Rectal smooth muscle tissue (tissue), 1 donor: ENCODE data around the gene GMDS.

Experiments used
- H3K27ac ChIP-seq: one replicate; pipeline ENCODE4 v1.7.0; 2013; ENCODE audit warnings: low read depth, low read length, inconsistent platforms
- H3K27me3 ChIP-seq: one replicate; pipeline ENCODE4 v1.7.0; 2013; ENCODE audit warnings: low read length; ENCODE audit not compliant: control insufficient read depth, insufficient read depth
- H3K36me3 ChIP-seq: one replicate; pipeline ENCODE4 v1.7.0; 2013; ENCODE audit warnings: low read length; ENCODE audit not compliant: control insufficient read depth, insufficient read depth
- H3K4me1 ChIP-seq: one replicate; pipeline ENCODE4 v1.7.0; 2013; ENCODE audit warnings: low read length; ENCODE audit not compliant: control insufficient read depth, insufficient read depth
- H3K4me3 ChIP-seq: one replicate; pipeline ENCODE4 v1.7.0; 2013; ENCODE audit warnings: low read length
- H3K9ac ChIP-seq: one replicate; pipeline ENCODE4 v1.7.0; 2013; ENCODE audit warnings: low read length

The GMDS gene

DNA sequence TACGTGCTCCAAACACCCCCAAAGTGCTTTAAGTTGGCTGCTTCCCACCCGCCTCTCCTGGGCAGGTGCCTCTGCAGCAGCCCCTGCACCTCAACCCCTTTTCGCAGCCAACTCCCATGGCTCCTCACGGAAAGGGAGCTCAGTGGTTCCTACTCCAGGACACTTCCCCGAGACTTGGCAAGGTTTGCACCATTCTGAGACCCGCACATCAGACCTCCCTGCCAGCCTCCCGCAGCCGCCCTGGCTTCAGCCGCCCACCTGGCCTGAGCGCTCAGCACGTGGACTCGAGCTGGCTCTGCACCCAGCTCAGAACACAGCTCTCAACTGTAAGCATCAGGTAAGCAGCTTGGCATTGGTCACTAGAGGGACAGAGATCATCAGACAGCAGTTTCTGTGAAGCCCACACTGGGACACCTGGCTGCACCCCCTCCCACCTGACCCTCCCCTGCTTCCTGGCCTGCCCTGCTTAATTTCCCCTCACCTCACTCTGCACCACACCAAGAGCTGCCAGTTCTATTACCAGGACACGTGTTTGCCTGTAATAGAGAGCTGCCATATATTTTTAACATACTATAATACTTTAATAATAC lies 28.5 kb downstream of the GMDS start:
- no peak overlapping the region for H3K9ac ChIP-seq
- H3K27me3 ChIP-seq = no peaks in the 10 kb centered on the region
- no peaks in the 10 kb centered on the region for H3K36me3 ChIP-seq
- no peaks in the 10 kb centered on the region for H3K4me1 ChIP-seq
- H3K27ac ChIP-seq = no peak overlapping the region
- no peak overlapping the region for H3K4me3 ChIP-seq

- no peak overlapping the region for H3K27ac ChIP-seq
- H3K4me1 ChIP-seq = no peaks in the 10 kb centered on the region
- H3K4me3 ChIP-seq = no peak overlapping the region
- no peaks in the 10 kb centered on the region for H3K36me3 ChIP-seq
- H3K9ac ChIP-seq = no peak overlapping the region
- H3K27me3 ChIP-seq = no peaks in the 10 kb centered on the region
Observed at GRCh38 chr6:2215342-2215741, 30.1 kb downstream of the GMDS start.

DNA sequence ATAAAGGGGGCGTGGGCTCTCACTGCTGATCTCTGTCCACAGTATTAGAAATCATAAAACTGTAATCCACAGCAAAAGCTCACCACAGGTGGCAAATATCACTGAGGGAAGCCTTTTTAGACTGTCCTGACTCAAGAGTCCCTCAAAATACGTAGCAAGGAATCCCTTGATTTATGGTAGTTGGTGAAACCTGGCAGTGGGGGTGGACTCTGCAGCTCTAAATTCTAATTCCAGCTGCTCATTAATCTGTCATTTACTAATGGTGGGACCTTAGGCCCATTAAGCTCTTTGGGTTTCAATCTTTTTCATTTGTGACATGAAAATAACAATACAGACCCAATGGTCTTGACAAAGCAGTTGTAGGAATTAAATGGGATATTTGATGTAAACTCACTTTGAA lies 32.3 kb downstream of the GMDS start:
- Histone ChIP-seq H3K36me3 (no peaks in the 10 kb centered on the region), H3K4me3 (no peak overlapping the region)

GRCh38 chr6:2209226-2209809 lies 36.1 kb downstream of the GMDS start:
- Histone ChIP-seq H3K4me1 (no peaks in the 10 kb centered on the region), H3K27ac (no peak overlapping the region), H3K27me3 (no peaks in the 10 kb centered on the region)

More for the DNA sequence above, 32.3 kb downstream of the GMDS start:
- H3K4me1 ChIP-seq = no peaks in the 10 kb centered on the region
- no peak overlapping the region for H3K9ac ChIP-seq
- no peaks in the 10 kb centered on the region for H3K27me3 ChIP-seq
- H3K27ac ChIP-seq = no peak overlapping the region

DNA sequence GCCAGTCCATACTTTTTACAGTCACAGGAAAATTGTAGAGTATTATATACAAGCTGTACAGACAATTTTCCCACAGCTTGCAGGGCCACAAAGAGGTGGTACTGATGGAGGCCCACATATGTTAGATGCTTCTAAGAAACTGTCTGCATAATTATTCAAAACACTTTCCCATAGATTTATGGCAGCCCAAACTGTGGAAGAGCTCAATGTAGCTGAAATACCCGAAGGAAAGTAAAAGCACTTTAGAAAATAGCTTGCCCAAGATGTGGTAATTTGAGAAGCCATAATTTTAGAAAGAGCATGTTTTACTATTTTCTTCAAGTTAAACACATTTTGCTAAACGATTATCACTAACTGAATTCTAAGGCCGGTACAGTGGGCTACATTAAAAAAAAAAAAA lies 36.9 kb downstream of the GMDS start:
- H3K9ac ChIP-seq = no peak overlapping the region
- no peaks in the 10 kb centered on the region for H3K4me1 ChIP-seq
- no peaks in the 10 kb centered on the region for H3K27me3 ChIP-seq
- no peaks in the 10 kb centered on the region for H3K36me3 ChIP-seq
- H3K27ac ChIP-seq = no peak overlapping the region
- no peak overlapping the region for H3K4me3 ChIP-seq

More at GRCh38 chr6:2209226-2209809, 36.1 kb downstream of the GMDS start:
- no peaks in the 10 kb centered on the region for H3K36me3 ChIP-seq
- no peak overlapping the region for H3K4me3 ChIP-seq
- no peak overlapping the region for H3K9ac ChIP-seq

DNA sequence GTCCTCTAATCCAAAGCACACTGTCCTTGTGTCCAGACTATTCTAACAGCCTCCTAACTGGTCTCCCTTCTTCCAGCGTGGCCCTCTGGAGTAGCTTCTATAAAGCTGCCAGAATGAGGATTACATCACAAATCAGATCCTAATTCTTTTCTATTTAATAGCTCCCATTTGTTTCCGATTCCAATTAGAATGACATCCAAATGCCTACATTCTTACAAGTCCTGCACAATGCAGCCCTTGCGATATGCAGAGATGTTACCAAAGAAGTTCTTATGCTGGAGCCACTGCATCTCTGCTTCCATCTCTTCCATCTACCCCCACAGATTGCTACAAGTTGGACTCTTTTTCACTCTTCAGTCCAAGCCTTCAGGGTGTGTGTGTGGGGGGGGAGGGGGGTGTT lies 40.0 kb downstream of the GMDS start:
- H3K4me1 ChIP-seq = no peaks in the 10 kb centered on the region
- no peak overlapping the region for H3K27ac ChIP-seq
- no peaks in the 10 kb centered on the region for H3K36me3 ChIP-seq
- no peak overlapping the region for H3K4me3 ChIP-seq
- no peaks in the 10 kb centered on the region for H3K27me3 ChIP-seq
- H3K9ac ChIP-seq = no peak overlapping the region

DNA sequence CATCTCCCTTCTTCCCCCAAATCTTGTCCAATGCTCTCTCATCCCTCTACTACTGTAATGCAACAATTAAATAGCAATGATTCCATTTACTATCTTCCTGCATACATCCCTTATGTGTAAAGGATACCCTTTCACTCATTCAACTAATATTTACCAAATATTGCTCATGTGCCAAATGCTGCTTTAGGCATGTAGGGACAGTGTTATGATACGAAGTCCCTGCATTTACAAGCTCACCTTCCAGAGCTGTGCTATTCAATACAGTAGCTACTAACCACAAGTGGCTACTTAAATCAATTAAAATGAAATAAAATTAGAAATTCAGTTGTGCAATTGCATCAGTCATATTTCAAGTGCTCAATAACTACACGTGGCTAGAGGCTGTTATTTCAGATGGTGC lies 41.1 kb downstream of the GMDS start:
- H3K36me3 ChIP-seq = no peaks in the 10 kb centered on the region
- H3K9ac ChIP-seq = no peak overlapping the region
- H3K27me3 ChIP-seq = no peaks in the 10 kb centered on the region
- no peaks in the 10 kb centered on the region for H3K4me1 ChIP-seq
- no peak overlapping the region for H3K27ac ChIP-seq
- H3K4me3 ChIP-seq = no peak overlapping the region

DNA sequence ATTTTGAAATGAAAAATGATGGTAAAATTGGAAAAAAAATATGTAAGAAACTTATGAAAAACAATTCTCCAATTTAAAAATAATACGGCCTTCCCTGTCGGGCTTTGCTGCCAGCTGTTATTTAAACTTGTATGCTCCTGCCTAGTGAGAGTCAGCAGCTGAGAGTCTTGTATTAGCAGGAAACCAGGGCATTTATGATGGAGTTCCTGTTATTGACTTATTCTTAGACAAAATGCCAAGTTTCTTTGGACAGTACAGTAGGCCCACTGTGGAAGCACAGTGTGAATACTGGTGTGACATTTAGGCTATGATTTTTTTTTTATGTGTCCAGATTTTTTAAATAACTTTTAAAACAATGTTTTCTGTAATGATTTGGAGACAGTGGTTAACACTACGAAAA lies 42.1 kb downstream of the GMDS start:
- H3K4me3 ChIP-seq = no peak overlapping the region
- H3K9ac ChIP-seq = no peak overlapping the region
- no peaks in the 10 kb centered on the region for H3K4me1 ChIP-seq
- H3K27me3 ChIP-seq = no peaks in the 10 kb centered on the region
- no peak overlapping the region for H3K27ac ChIP-seq
- no peaks in the 10 kb centered on the region for H3K36me3 ChIP-seq

DNA sequence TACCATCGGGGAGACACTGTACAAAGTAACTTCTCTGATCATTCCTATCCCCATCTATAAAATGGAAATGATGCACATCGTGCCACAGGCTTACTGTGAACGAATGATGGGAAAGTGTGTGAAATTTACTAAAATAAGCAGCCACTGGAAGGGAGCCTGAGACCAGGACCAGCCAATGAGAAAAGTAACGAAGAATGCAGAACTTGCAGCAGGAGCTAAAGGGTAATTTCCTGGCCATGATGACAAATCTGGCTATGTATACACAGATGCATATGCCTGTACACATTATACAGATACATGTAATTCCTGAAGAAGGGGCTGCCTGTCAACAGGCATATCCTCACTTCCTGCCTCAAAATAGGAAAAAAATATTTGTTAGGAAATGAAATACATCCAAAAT lies 47.4 kb downstream of the GMDS start:
- Histone ChIP-seq H3K27me3 (no peaks in the 10 kb centered on the region), H3K9ac (no peak overlapping the region), H3K36me3 (no peaks in the 10 kb centered on the region), H3K4me1 (no peaks in the 10 kb centered on the region), H3K4me3 (no peak overlapping the region), H3K27ac (no peak overlapping the region)

DNA sequence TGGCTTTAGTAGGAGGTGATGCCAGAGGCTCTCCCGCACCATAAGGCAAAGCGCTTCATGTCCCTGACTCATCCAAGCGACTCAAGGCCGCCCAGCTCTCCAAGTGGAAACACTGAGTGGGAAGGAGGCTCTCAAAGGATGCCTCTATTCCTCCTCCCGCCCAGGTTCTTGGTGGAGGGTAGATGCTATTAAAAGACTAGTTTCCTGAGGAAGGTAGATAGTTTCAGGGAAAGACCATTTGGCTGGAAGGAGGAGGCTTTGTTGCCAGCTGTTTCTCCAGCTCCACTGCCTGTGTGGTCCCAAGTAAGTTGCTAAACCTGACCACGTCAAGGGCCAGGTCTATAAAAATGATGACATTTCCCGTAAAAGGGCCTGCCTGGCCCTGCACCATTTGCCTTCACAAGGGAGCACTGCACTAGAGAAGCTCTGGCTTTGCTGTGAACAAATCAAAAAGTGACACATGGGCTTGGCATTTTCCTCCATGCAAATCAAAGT lies 48.2 kb downstream of the GMDS start:
- Histone ChIP-seq H3K27me3 (no peaks in the 10 kb centered on the region), H3K4me1 (no peaks in the 10 kb centered on the region), H3K27ac (no peak overlapping the region), H3K36me3 (no peaks in the 10 kb centered on the region), H3K4me3 (no peak overlapping the region), H3K9ac (no peak overlapping the region)

GRCh38 chr6:2196079-2196679 lies 49.2 kb downstream of the GMDS start:
- Histone ChIP-seq H3K4me1 (no peaks in the 10 kb centered on the region), H3K9ac (no peak overlapping the region), H3K27ac (no peak overlapping the region), H3K4me3 (no peak overlapping the region), H3K36me3 (no peaks in the 10 kb centered on the region), H3K27me3 (no peaks in the 10 kb centered on the region)

DNA sequence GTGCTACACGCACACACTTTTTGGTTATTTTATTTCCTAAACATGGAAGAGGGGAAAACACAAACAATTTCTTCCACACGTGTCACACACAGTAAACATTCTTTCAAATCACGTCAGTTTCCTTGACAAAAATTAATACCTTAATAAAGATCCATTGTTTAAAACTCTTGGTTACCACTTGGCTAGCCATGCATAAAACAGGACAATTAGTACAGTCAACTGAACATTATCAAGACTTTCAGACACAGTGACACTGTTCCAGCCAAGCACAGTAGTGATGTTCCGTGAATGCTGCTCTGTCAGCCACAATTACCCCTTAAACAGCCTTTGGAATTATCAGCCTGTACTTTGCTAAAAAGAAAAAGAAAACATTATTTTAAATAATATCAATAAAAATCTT lies 50.8 kb downstream of the GMDS start:
- H3K36me3 ChIP-seq = no peaks in the 10 kb centered on the region
- no peak overlapping the region for H3K9ac ChIP-seq
- no peaks in the 10 kb centered on the region for H3K27me3 ChIP-seq
- no peak overlapping the region for H3K4me3 ChIP-seq
- no peak overlapping the region for H3K27ac ChIP-seq
- H3K4me1 ChIP-seq = no peaks in the 10 kb centered on the region

DNA sequence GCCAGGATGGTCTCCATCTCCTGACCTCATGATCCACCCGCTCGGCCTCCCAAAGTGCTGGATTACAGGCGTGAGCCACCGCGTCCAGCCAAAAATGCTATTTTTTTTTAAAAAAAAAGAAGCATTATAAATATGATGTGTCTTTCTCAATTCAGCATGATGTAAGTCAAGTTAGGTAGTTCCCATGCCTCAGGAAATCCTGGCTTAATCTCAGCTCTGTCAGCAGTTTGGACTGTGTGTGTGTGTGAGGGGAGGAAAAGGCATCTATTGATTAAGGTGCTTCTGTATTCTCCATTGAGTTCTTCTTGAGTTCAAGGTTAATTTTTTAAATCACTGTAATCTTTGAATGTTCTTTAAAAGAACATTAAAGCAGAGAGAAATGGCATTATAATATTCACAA lies 51.5 kb downstream of the GMDS start:
- H3K27me3 ChIP-seq = no peaks in the 10 kb centered on the region
- no peaks in the 10 kb centered on the region for H3K36me3 ChIP-seq
- no peak overlapping the region for H3K9ac ChIP-seq
- no peak overlapping the region for H3K4me3 ChIP-seq
- H3K4me1 ChIP-seq = no peaks in the 10 kb centered on the region
- H3K27ac ChIP-seq = no peak overlapping the region
